Measurements from ENCODE around the gene FBRSL1.

DNA sequence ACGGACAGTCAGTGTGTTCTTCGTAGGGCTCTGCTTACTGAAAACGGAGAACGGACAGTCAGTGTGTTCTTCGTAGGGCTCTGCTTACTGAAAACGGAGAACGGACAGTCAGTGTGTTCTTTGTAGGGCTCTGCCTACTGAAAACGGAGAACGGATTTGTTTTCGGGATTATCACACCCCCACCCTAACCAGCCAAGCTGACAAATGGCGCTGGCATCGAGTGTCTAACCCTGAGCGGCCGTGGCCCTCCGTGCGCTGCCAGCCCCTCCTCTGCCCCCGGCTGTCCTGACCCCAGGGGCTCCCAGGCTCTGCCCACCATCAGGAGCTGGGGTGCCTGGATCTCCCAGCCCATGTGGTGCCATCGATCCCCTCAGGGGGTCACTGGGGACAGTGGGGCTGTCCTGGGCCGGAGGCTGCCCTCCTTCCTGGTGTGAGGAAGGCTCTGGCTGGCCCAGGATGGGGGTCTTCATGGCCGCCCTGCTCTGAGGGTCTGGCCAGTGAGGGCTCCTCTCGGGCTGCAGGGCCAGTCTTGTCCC is 57.3 kb downstream of the FBRSL1 start:
- TF ChIP-seq POLR2A (IDR thresholded peaks at IDR 0.05): no peak
- TF ChIP-seq, protein P1, sequence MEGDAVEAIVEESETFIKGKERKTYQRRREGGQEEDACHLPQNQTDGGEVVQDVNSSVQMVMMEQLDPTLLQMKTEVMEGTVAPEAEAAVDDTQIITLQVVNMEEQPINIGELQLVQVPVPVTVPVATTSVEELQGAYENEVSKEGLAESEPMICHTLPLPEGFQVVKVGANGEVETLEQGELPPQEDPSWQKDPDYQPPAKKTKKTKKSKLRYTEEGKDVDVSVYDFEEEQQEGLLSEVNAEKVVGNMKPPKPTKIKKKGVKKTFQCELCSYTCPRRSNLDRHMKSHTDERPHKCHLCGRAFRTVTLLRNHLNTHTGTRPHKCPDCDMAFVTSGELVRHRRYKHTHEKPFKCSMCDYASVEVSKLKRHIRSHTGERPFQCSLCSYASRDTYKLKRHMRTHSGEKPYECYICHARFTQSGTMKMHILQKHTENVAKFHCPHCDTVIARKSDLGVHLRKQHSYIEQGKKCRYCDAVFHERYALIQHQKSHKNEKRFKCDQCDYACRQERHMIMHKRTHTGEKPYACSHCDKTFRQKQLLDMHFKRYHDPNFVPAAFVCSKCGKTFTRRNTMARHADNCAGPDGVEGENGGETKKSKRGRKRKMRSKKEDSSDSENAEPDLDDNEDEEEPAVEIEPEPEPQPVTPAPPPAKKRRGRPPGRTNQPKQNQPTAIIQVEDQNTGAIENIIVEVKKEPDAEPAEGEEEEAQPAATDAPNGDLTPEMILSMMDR (IDR thresholded peaks at IDR 0.05): no peak
